ENCODE results near the gene TASP1.

GRCh38 chr20:13469262-13469661, 169.5 kb downstream of the TASP1 start:
- TF ChIP-seq POLR2A (IDR thresholded peaks at IDR 0.05; ENCODE audit: low read depth) (no peak), EP300 (IDR thresholded peaks at IDR 0.05) (no peak)
- TF ChIP-seq, protein P1, sequence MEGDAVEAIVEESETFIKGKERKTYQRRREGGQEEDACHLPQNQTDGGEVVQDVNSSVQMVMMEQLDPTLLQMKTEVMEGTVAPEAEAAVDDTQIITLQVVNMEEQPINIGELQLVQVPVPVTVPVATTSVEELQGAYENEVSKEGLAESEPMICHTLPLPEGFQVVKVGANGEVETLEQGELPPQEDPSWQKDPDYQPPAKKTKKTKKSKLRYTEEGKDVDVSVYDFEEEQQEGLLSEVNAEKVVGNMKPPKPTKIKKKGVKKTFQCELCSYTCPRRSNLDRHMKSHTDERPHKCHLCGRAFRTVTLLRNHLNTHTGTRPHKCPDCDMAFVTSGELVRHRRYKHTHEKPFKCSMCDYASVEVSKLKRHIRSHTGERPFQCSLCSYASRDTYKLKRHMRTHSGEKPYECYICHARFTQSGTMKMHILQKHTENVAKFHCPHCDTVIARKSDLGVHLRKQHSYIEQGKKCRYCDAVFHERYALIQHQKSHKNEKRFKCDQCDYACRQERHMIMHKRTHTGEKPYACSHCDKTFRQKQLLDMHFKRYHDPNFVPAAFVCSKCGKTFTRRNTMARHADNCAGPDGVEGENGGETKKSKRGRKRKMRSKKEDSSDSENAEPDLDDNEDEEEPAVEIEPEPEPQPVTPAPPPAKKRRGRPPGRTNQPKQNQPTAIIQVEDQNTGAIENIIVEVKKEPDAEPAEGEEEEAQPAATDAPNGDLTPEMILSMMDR (IDR thresholded peaks at IDR 0.05), result no peak

Data from esophagus muscularis mucosa (tissue), 4 donors.